MV-4-11 (cell line): ENCODE results near the gene ZSCAN31.

Source experiments
- DNase-seq: peaks from one replicate; lab custom pipeline; 2025; lab: John Stamatoyannopoulos, UW

ZSCAN31 gene

GRCh38 chr6:28353356-28353755 lies 17.4 kb upstream of the ZSCAN31 start:
- DNase-seq, result no peak

GRCh38 chr6:28351493-28351925 lies 15.6 kb upstream of the ZSCAN31 start:
- no peak for DNase-seq

- DNase-seq, result no peak
Observed at GRCh38 chr6:28351087-28351486, 15.1 kb upstream of the ZSCAN31 start.

GRCh38 chr6:28349892-28350737 lies 14.2 kb upstream of the ZSCAN31 start, which contains the start of gene ZKSCAN3:
Gene ZKSCAN3, plus strand, starts transcription at chr6:28349947. Its CDS starts 9,640 bp downstream, at chr6:28359587.
- DNase-seq, result peak; percentile 81

- no peak for DNase-seq
Observed at GRCh38 chr6:28349344-28349891, 13.5 kb upstream of the ZSCAN31 start.

- DNase-seq, result no peak
Observed at GRCh38 chr6:28347119-28347518, 11.2 kb upstream of the ZSCAN31 start.

GRCh38 chr6:28345201-28345600 lies 9.3 kb upstream of the ZSCAN31 start:
- no peak for DNase-seq

- DNase-seq, result no peak
Observed at GRCh38 chr6:28343898-28344677, 8.1 kb upstream of the ZSCAN31 start.

GRCh38 chr6:28340310-28341095 lies 4.6 kb upstream of the ZSCAN31 start:
- no peak for DNase-seq

- DNase-seq, result peak; percentile 32
Observed at GRCh38 chr6:28337121-28337520, 1.2 kb upstream of the ZSCAN31 start.

GRCh38 chr6:28336284-28337120 lies 554 bp upstream of the ZSCAN31 start:
- peak; percentile 96 for DNase-seq

- DNase-seq, result no peak
Observed at GRCh38 chr6:28335040-28335563, 846 bp downstream of the ZSCAN31 start.

- no peak for DNase-seq
Observed at GRCh38 chr6:28334286-28335039, 1.5 kb downstream of the ZSCAN31 start.

GRCh38 chr6:28333599-28334018 lies 2.3 kb downstream of the ZSCAN31 start:
- DNase-seq, result peak; percentile 23

- no peak for DNase-seq
Observed at GRCh38 chr6:28333047-28333446, 2.9 kb downstream of the ZSCAN31 start.

- no peak for DNase-seq
Observed at GRCh38 chr6:28330041-28330440, 5.9 kb downstream of the ZSCAN31 start.

GRCh38 chr6:28326371-28326948 lies 9.5 kb downstream of the ZSCAN31 start:
- no peak for DNase-seq

- DNase-seq, result no peak
Observed at GRCh38 chr6:28323813-28324424, 12.0 kb downstream of the ZSCAN31 start.

- no peak for DNase-seq
Observed at GRCh38 chr6:28322661-28323060, 13.3 kb downstream of the ZSCAN31 start.
